ENCODE measurements around the gene SERP2.

SERP2 gene

GRCh38 chr13:44412346-44412935 is 38.8 kb downstream of the SERP2 start:
- no peak for TF ChIP-seq ZBTB6 (tag by site-specific recombination; IDR thresholded peaks at IDR 0.05)
- TF ChIP-seq ZNF514 (tag by site-specific recombination; IDR thresholded peaks at IDR 0.05): no peak
- TF ChIP-seq WT1 (tag by site-specific recombination; IDR thresholded peaks at IDR 0.05): no peak
- no peak for TF ChIP-seq KLF8 (tag by site-specific recombination; IDR thresholded peaks at IDR 0.05)
- TF ChIP-seq ZNF664 (tag by site-specific recombination; IDR thresholded peaks at IDR 0.05): no peak
- no peak for TF ChIP-seq ZXDB (tag by site-specific recombination; IDR thresholded peaks at IDR 0.05)
- no peak for TF ChIP-seq GLIS1 (tag by site-specific recombination; IDR thresholded peaks at IDR 0.05)
- TF ChIP-seq PRDM10 (tag by site-specific recombination; IDR thresholded peaks at IDR 0.05): no peak
- TF ChIP-seq ZNF521 (tag by site-specific recombination; IDR thresholded peaks at IDR 0.05): no peak
- no peak for TF ChIP-seq MYNN (tag by site-specific recombination; IDR thresholded peaks at IDR 0.05; ENCODE audit: borderline replicate concordance)
- no peak for TF ChIP-seq ZFP37 (tag by site-specific recombination; IDR thresholded peaks at IDR 0.05)
- no peak for TF ChIP-seq ZNF548 (tag by site-specific recombination; IDR thresholded peaks at IDR 0.05)
- TF ChIP-seq ZNF777 (tag by site-specific recombination; IDR thresholded peaks at IDR 0.05; ENCODE audit: borderline replicate concordance): no peak
- TF ChIP-seq ATF2 (tag by site-specific recombination; IDR thresholded peaks at IDR 0.05; ENCODE audit: low read depth): no peak
- TF ChIP-seq ZNF221 (tag by site-specific recombination; IDR thresholded peaks at IDR 0.05; ENCODE audit: borderline replicate concordance): no peak
- no peaks in the 10 kb centered on the region for H3K36me3 ChIP-seq (ENCODE audit: control insufficient read depth in 2 of 2, insufficient read depth in 1 of 2, low read length in 2 of 2)
- H3K9me3 ChIP-seq (ENCODE audit: control insufficient read depth, insufficient read depth, low read depth, low read length): no peaks in the 10 kb centered on the region
- H3K4me3 ChIP-seq (ENCODE audit: low read depth, low read length): no peak overlapping the region
- no peaks in the 10 kb centered on the region for H3K4me1 ChIP-seq (ENCODE audit: control insufficient read depth, insufficient read depth, low read length)
- CTCF ChIA-PET: no interaction called here
- POLR2A ChIA-PET: no interaction called here
- H3K27ac ChIP-seq (ENCODE audit: extremely low read depth, low read depth, low read length): no peak overlapping the region

GRCh38 chr13:44413095-44413494 is 39.5 kb downstream of the SERP2 start:
- no peaks in the 10 kb centered on the region for H3K9me3 ChIP-seq (ENCODE audit: control insufficient read depth, insufficient read depth, low read depth, low read length)
- H3K36me3 ChIP-seq (ENCODE audit: control insufficient read depth in 2 of 2, insufficient read depth in 1 of 2, low read length in 2 of 2): no peaks in the 10 kb centered on the region
- no peak overlapping the region for H3K4me3 ChIP-seq (ENCODE audit: low read depth, low read length)
- no peak overlapping the region for H3K27ac ChIP-seq (ENCODE audit: extremely low read depth, low read depth, low read length)
- H3K4me1 ChIP-seq (ENCODE audit: control insufficient read depth, insufficient read depth, low read length): no peaks in the 10 kb centered on the region
- ChIA-PET CTCF (no interaction called here), POLR2A (no interaction called here)
- TF ChIP-seq ZNF211 (tag by site-specific recombination; IDR thresholded peaks at IDR 0.05; ENCODE audit: low read depth) (no peak), ZNF830 (tag by site-specific recombination; IDR thresholded peaks at IDR 0.05; ENCODE audit: low read depth) (no peak), EGR2 (tag by site-specific recombination; IDR thresholded peaks at IDR 0.05; ENCODE audit: low read depth) (no peak), ZNF529 (tag by site-specific recombination; IDR thresholded peaks at IDR 0.05; ENCODE audit: insufficient replicate concordance) (no peak), OVOL3 (tag by site-specific recombination; IDR thresholded peaks at IDR 0.05) (no peak), MEIS1 (CRISPR knock-in tag; IDR thresholded peaks at IDR 0.05; ENCODE audit: borderline replicate concordance) (no peak), PRDM6 (tag by site-specific recombination; IDR thresholded peaks at IDR 0.05) (no peak), ZNF704 (tag by site-specific recombination; IDR thresholded peaks at IDR 0.05) (no peak), ZNF292 (tag by site-specific recombination; IDR thresholded peaks at IDR 0.05; ENCODE audit: borderline replicate concordance, low read depth) (no peak), AEBP2 (tag by site-specific recombination; IDR thresholded peaks at IDR 0.05; ENCODE audit: borderline replicate concordance) (no peak)

All from HEK293 (cell line).